Smooth muscle cell (in vitro differentiated cells): Measurements from ENCODE around the gene HAVCR1. TPM values are rescaled to one million over a fixed set of nuclear protein-coding genes. Genes with fewer than 3 reads are reported as not detected.

Experiments used
- DNase-seq: peaks from one replicate; lab custom pipeline; 2025; ENCODE audit not compliant: unreplicated experiment; lab: John Stamatoyannopoulos, UW
- H2AFZ ChIP-seq: fragments of 200-600 bp; sonication (generic); 2 replicates; pipeline ENCODE4 v1.6.0; 2016; ENCODE audit warnings: antibody characterized with exemption, low read depth, mild to moderate bottlenecking
- H3F3A ChIP-seq: fragments of 200-600 bp; sonication (generic); 2 replicates; pipeline ENCODE4 v1.6.0; 2017; ENCODE audit warnings: antibody characterized with exemption, low read depth
- H3K27ac ChIP-seq: fragments of 200-600 bp; sonication (generic); 2 replicates; pipeline ENCODE4 v1.5.1; 2016; ENCODE audit warnings: low read depth, mild to moderate bottlenecking
- H3K27me3 ChIP-seq: fragments of 200-600 bp; sonication (generic); 2 replicates; pipeline ENCODE4 v1.6.1; 2016; ENCODE audit warnings: low read depth, mild to moderate bottlenecking
- H3K36me3 ChIP-seq: fragments of 200-600 bp; sonication (generic); 2 replicates; pipeline ENCODE4 v1.5.1; 2016; ENCODE audit warnings: low read depth
- H3K4me1 ChIP-seq: fragments of 200-600 bp; sonication (generic); 2 replicates; pipeline ENCODE4 v1.5.1; 2016; ENCODE audit warnings: low read depth
- H3K4me2 ChIP-seq: fragments of 200-600 bp; sonication (generic); 2 replicates; pipeline ENCODE4 v1.6.0; 2016; ENCODE audit warnings: mild to moderate bottlenecking
- H3K4me3 ChIP-seq: fragments of 200-600 bp; sonication (generic); 2 replicates; pipeline ENCODE4 v1.5.1; 2016; ENCODE audit warnings: mild to moderate bottlenecking
- H3K79me2 ChIP-seq: fragments of 200-600 bp; sonication (generic); 2 replicates; pipeline ENCODE4 v1.6.0; 2016; ENCODE audit warnings: low read depth, mild to moderate bottlenecking
- H3K9ac ChIP-seq: fragments of 200-600 bp; sonication (generic); 2 replicates; pipeline ENCODE4 v1.6.0; 2016; ENCODE audit warnings: low read depth
- H3K9me3 ChIP-seq: fragments of 200-600 bp; sonication (generic); replicated peaks from 2 replicates; pipeline ENCODE4 v1.5.1; 2016; ENCODE audit warnings: low read depth
- H4K20me1 ChIP-seq: fragments of 200-600 bp; sonication (generic); 2 replicates; pipeline ENCODE4 v1.6.0; 2016; ENCODE audit warnings: low read depth
- CTCF ChIP-seq: fragments of 200-600 bp; sonication (generic); IDR thresholded peaks from 2 replicates; pipeline ENCODE4 v1.5.1; 2017; ENCODE audit warnings: borderline replicate concordance, mild to moderate bottlenecking, antibody characterized with exemption; ENCODE audit not compliant: insufficient read depth, poor library complexity, severe bottlenecking
- WGBS: methylation state at CpG from one replicate; pipeline ENCODE4 v1.1.7; 2016; ENCODE audit warnings: low lambda C conversion rate; 5-methylcytosine and 5-hydroxymethylcytosine counted together
- polyA plus RNA-seq: library from polyadenylated mRNA; unstranded; fragments of >200 nt; fragmentation: Nextera tagmentation; extraction: Ambion mirVana; gene quantifications from 2 replicates; pipeline ENCODE4 v1.2.1, GENCODE V29; 2016
- total RNA-seq: library from RNA; depleted of rRNA; stranded (reverse); fragments of >200 nt; gene quantifications from 2 replicates; pipeline ENCODE4 v1.2.3, GENCODE V29; 2014

HAVCR1 gene
- total and polyA plus RNA-seq, 2 experiments from 2014 or later = not detected

- Histone ChIP-seq H4K20me1 (no peaks in the 10 kb centered on the region), H3K9ac (no peak overlapping the region), H3K79me2 (no peaks in the 10 kb centered on the region), H3K27ac (no peak overlapping the region), H3K4me1 (no peaks in the 10 kb centered on the region), H3K4me3 (no peak overlapping the region), H3F3A (no peaks in the 10 kb centered on the region), H3K9me3 (no peaks in the 10 kb centered on the region), H3K4me2 (no peak overlapping the region), H3K36me3 (no peaks in the 10 kb centered on the region), H3K27me3 (no peaks in the 10 kb centered on the region), H2AFZ (no peak overlapping the region)
- TF ChIP-seq CTCF = no peak
- 75% methylated on average over 4 of the region's 4 CpGs for WGBS
- no peak for DNase-seq
Measured at GRCh38 chr5:157085930-157086329, 27.0 kb upstream of the HAVCR1 start.

DNA sequence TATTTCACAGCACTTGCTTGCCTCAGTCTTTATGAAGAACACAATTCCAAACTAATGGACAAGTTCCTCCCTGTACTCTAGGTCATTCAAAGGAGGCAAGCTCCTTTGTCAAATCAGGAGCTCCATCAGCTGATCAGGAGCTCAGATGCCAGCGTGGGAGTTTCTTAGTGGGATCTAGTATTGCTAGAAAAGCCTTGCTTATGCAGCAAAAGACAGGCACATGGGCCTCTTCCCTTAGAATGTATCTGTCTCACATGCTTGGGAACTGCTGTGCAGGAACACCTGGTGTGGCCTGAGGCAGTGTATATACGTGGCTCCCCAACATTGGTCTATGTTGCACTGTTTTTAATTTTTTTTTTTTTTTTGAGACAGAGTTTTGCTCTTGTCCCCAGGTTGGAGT, 21.4 kb upstream of the HAVCR1 start:
- no peak for TF ChIP-seq CTCF
- no peaks in the 10 kb centered on the region for H3K27me3 ChIP-seq
- WGBS = 88% methylated on average over 2 of the region's 2 CpGs
- H4K20me1 ChIP-seq = no peaks in the 10 kb centered on the region
- H3F3A ChIP-seq = no peaks in the 10 kb centered on the region
- H3K36me3 ChIP-seq = no peaks in the 10 kb centered on the region
- no peak overlapping the region for H3K4me2 ChIP-seq
- no peak overlapping the region for H3K4me3 ChIP-seq
- no peaks in the 10 kb centered on the region for H3K9me3 ChIP-seq
- DNase-seq = no peak
- no peaks in the 10 kb centered on the region for H3K79me2 ChIP-seq
- no peak overlapping the region for H2AFZ ChIP-seq
- no peak overlapping the region for H3K9ac ChIP-seq
- no peak overlapping the region for H3K27ac ChIP-seq
- H3K4me1 ChIP-seq = no peaks in the 10 kb centered on the region

DNA sequence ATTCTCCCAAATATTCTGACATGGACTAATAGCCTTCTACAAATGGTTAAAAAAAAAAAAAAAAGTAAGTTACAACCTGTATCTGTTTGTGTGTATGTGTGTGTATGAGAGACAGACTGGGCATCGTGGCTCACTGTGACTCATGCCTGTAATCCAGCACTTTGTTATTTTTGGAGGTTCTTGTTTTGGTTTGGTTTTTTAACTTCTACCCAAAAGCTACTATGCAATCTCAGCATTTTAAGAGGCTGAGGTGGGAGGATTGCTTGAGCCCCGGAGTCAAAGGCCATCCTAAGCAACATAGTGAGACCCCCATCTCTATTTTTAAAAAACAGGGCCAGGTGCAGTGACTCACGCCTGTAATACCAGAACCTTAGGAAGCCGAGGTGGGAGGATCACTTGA, 17.6 kb upstream of the HAVCR1 start:
- Histone ChIP-seq H2AFZ (no peak overlapping the region), H3K9me3 (no peaks in the 10 kb centered on the region), H3F3A (no peaks in the 10 kb centered on the region), H3K4me1 (no peaks in the 10 kb centered on the region), H3K79me2 (no peaks in the 10 kb centered on the region), H4K20me1 (no peaks in the 10 kb centered on the region), H3K9ac (no peak overlapping the region), H3K27me3 (no peaks in the 10 kb centered on the region), H3K36me3 (no peaks in the 10 kb centered on the region), H3K4me3 (no peak overlapping the region), H3K27ac (no peak overlapping the region), H3K4me2 (no peak overlapping the region)
- TF ChIP-seq CTCF = no peak
- no peak for DNase-seq
- WGBS = 44% methylated on average over 4 of the region's 4 CpGs

DNA sequence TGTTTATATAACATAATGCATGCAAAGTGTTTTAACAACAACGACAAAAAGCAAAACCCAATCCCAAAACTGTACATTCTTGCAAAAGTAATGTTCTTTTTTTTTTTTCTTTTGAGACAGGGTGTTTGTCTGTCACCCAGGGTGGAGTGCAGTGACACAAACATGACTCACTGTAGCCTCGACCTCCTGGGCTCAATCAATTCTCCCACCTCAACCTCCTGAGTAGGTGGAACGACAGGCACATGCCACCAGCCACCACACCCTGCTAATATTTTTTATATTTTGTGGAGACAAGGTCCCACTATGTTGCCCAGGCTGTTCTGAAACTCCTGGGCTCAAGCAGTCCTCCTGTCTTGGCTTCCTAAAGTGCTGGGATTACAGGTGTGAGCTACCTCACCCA, 13.6 kb upstream of the HAVCR1 start:
- no peaks in the 10 kb centered on the region for H3K27me3 ChIP-seq
- H2AFZ ChIP-seq = no peak overlapping the region
- H3F3A ChIP-seq = no peaks in the 10 kb centered on the region
- no peak for DNase-seq
- H3K4me2 ChIP-seq = no peak overlapping the region
- no peaks in the 10 kb centered on the region for H3K36me3 ChIP-seq
- no peaks in the 10 kb centered on the region for H3K79me2 ChIP-seq
- 52% methylated on average over 3 of the region's 3 CpGs for WGBS
- H4K20me1 ChIP-seq = no peaks in the 10 kb centered on the region
- no peaks in the 10 kb centered on the region for H3K4me1 ChIP-seq
- no peaks in the 10 kb centered on the region for H3K9me3 ChIP-seq
- H3K9ac ChIP-seq = no peak overlapping the region
- no peak overlapping the region for H3K4me3 ChIP-seq
- H3K27ac ChIP-seq = no peak overlapping the region
- no peak for TF ChIP-seq CTCF
